ENCODE results near the gene POLR1G.

- TF ChIP-seq, protein P1, sequence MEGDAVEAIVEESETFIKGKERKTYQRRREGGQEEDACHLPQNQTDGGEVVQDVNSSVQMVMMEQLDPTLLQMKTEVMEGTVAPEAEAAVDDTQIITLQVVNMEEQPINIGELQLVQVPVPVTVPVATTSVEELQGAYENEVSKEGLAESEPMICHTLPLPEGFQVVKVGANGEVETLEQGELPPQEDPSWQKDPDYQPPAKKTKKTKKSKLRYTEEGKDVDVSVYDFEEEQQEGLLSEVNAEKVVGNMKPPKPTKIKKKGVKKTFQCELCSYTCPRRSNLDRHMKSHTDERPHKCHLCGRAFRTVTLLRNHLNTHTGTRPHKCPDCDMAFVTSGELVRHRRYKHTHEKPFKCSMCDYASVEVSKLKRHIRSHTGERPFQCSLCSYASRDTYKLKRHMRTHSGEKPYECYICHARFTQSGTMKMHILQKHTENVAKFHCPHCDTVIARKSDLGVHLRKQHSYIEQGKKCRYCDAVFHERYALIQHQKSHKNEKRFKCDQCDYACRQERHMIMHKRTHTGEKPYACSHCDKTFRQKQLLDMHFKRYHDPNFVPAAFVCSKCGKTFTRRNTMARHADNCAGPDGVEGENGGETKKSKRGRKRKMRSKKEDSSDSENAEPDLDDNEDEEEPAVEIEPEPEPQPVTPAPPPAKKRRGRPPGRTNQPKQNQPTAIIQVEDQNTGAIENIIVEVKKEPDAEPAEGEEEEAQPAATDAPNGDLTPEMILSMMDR (IDR thresholded peaks at IDR 0.05) = peak; percentile 62
- no peak for TF ChIP-seq SIN3A (IDR thresholded peaks at IDR 0.05; ENCODE audit: borderline replicate concordance, low read depth, low read length)
- TF ChIP-seq RAD21 (IDR thresholded peaks at IDR 0.05; ENCODE audit: low read length) = peak; percentile 50
- TF ChIP-seq MAX (IDR thresholded peaks at IDR 0.05; ENCODE audit: low read depth) = no peak
- TF ChIP-seq, protein P2, sequence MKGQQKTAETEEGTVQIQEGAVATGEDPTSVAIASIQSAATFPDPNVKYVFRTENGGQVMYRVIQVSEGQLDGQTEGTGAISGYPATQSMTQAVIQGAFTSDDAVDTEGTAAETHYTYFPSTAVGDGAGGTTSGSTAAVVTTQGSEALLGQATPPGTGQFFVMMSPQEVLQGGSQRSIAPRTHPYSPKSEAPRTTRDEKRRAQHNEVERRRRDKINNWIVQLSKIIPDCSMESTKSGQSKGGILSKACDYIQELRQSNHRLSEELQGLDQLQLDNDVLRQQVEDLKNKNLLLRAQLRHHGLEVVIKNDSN (IDR thresholded peaks at IDR 0.05; ENCODE audit: borderline replicate concordance, low read depth) = no peak
- no peak for TF ChIP-seq USF2 (IDR thresholded peaks at IDR 0.05; ENCODE audit: borderline replicate concordance, low read depth, low read length)
- no peak for TF ChIP-seq JUND (IDR thresholded peaks at IDR 0.05)
- no peak for TF ChIP-seq POLR2AphosphoS5 (IDR thresholded peaks at IDR 0.05; ENCODE audit: low read depth, low read length)
These were observed 39.9 kb downstream of the POLR1G start for GRCh38 chr19:45446295-45446694.
